HFF-Myc (cell line): Measurements from ENCODE around the gene TIMM17A.

Source experiments
- DNase-seq: peaks from one replicate; pipeline ENCODE4 v3.0.0-alpha.2; 2011; ENCODE audit warnings: low read depth; ENCODE audit errors: extremely low read depth
- H3K4me3 ChIP-seq: replicated peaks from 2 replicates; pipeline ENCODE4 v1.5.1; 2011; ENCODE audit warnings: low read depth, mild to moderate bottlenecking, control low read depth, low read length
- TF ChIP-seq, protein P1 (sequence below): IDR thresholded peaks from 2 replicates; pipeline ENCODE4 v1.5.1; 2012; ENCODE audit warnings: mild to moderate bottlenecking, low read depth, low read length, control low read depth; ENCODE audit errors: missing control alignments

TIMM17A gene

DNA sequence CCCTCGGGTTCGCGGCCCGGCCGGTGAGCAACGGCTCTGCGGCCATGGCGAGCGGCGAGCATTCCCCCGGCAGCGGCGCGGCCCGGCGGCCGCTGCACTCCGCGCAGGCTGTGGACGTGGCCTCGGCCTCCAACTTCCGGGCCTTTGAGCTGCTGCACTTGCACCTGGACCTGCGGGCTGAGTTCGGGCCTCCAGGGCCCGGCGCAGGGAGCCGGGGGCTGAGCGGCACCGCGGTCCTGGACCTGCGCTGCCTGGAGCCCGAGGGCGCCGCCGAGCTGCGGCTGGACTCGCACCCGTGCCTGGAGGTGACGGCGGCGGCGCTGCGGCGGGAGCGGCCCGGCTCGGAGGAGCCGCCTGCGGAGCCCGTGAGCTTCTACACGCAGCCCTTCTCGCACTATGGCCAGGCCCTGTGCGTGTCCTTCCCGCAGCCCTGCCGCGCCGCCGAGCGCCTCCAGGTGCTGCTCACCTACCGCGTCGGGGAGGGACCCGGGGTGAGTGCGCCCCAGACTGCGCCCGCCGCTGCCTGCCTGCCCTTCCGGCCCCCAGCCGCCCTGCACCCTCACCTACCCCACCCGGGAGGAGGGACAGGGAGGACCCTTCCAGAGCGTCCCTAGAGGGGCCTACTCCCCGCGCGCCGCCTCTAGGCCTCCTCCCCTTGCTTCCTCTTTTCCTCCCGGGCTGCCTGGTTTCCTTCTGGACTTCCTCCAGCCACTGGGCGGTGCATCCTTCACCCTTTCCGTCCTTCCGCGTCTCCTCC lies 27.5 kb downstream of the TIMM17A start, which contains the start of gene RNPEP:
RNPEP (plus strand) TSS at position 26 of the 757 bp plus-strand sequence; CDS start at position 45, 19 bp downstream.
- peak within 1 kb of the TSS; percentile 54 for H3K4me3 ChIP-seq
- DNase-seq: peak; percentile 51
- TF ChIP-seq, protein P1, sequence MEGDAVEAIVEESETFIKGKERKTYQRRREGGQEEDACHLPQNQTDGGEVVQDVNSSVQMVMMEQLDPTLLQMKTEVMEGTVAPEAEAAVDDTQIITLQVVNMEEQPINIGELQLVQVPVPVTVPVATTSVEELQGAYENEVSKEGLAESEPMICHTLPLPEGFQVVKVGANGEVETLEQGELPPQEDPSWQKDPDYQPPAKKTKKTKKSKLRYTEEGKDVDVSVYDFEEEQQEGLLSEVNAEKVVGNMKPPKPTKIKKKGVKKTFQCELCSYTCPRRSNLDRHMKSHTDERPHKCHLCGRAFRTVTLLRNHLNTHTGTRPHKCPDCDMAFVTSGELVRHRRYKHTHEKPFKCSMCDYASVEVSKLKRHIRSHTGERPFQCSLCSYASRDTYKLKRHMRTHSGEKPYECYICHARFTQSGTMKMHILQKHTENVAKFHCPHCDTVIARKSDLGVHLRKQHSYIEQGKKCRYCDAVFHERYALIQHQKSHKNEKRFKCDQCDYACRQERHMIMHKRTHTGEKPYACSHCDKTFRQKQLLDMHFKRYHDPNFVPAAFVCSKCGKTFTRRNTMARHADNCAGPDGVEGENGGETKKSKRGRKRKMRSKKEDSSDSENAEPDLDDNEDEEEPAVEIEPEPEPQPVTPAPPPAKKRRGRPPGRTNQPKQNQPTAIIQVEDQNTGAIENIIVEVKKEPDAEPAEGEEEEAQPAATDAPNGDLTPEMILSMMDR: no peak

DNA sequence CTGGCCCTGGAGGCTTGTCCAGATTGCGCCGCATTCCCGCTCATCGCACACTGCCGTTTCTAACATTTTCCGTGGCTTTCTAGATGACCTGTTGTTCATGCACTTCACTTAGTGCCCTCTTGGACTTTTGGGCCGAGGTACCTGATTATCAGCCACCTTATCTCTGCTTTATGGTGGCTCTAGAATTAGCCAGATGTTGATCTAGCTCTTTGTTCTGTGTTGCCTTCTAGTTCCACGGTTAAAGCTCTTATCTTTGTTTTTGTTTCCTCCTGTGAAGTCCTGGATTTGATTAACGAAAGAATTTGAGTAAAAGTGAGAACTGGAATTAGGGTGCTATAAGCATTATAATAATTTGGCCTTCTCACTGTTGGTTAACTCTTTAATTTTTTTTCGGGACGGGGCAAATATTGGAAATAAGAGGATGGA lies 28.1 kb downstream of the TIMM17A start:
- TF ChIP-seq, protein P1: no peak
- H3K4me3 ChIP-seq: peak overlapping the region; percentile 54
- no peak for DNase-seq

DNA sequence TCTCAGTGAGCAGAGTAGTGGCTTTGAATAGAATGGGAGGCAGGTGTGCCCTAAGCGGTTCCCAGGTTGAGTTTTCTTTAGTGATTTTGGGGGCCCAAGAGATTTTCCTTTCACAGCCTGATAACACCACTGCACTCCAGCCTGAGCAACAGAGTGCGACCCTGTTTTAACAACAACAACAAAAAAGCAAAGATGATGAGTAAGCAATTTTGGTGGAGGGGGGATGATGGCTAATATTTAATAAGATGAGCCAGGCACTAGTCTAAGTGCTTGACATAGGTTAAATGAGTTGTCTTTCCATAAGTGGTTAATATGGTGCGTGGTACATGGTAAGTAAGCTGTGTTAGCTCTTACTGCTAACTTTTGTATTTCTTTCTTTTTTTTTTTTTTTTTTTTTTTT lies 29.1 kb downstream of the TIMM17A start:
- peak overlapping the region; percentile 54 for H3K4me3 ChIP-seq
- no peak for DNase-seq
- TF ChIP-seq, protein P1: no peak

DNA sequence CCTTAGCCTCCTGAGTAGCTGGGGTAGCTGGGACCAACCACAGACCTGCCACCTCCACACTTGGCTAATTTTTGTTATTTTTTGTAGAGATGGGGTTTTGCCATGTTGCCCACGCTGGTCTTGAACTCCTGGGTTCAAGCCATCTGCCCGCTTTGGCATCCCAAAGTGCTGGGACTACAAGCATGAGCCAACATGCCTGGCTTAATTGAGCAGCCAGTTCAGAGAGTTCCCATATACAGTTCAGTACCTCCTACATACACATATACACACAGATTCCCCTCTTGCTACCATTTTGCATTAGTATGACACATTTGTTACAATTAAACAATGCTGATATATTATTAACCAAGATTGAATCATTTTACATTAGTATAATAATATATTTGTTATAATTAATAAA lies 30.1 kb downstream of the TIMM17A start:
- no peak overlapping the region for H3K4me3 ChIP-seq
- TF ChIP-seq, protein P1: no peak
- no peak for DNase-seq

DNA sequence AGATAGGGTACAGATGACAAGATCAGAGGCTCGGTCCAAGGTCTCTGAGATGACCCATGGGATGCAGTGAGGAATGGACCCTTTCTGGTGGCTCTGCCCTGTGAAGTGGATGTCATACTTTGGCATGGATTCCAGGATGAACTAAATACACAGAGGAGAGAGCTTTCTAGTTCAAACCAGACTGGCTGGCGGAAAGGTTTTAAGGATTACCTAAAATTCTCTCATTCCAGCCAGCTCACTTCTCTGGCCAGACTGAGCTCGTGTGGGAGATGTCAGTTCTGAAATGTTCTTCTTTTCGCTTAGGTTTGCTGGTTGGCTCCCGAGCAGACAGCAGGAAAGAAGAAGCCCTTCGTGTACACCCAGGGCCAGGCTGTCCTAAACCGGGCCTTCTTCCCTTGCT lies 33.3 kb downstream of the TIMM17A start:
- TF ChIP-seq, protein P1: no peak
- no peak overlapping the region for H3K4me3 ChIP-seq
- no peak for DNase-seq

DNA sequence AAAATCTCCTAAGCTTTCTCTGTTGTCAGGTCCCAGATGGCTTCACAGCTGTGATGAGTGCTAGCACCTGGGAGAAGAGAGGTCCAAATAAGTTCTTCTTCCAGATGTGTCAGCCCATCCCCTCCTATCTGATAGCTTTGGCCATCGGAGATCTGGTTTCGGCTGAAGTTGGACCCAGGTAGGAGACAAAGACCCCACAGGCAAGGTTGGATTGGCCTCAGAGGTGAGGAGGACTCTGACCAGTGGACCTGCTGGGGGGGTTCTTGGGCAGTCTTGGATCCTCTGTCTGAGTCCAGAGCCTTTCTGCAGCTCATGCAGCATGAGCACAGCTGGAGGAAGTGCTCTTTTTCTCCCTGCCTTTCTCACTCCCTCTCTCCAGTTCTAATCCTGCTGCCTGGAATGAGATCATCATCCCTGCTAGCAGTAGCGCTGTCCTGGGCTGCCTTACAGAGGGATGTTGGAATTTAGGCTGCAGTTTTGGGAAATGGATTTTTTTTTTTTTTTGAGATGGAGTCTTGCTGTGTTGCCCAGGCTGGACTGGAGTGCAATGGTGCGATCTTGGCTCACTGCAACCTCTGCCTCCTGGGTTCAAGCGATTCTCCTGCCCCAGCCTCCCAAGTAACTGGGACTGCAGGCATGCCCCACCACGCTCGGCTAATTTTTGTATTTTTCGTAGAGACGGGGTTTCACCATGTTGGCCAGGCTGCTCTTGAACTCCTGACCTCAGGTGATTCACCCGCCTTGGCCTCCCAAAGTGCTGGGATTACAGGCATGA lies 34.2 kb downstream of the TIMM17A start:
- no peak for DNase-seq
- no peak overlapping the region for H3K4me3 ChIP-seq
- TF ChIP-seq, protein P1: no peak
